Measurements from ENCODE around the gene TMEM184A. TPM values are rescaled to one million over a fixed set of nuclear protein-coding genes. Genes with fewer than 3 reads are reported as not detected.

TMEM184A gene
- total RNA-seq, 1 donor from 2014 or later = 22.1 TPM

- no peak for DNase-seq
Measured at GRCh38 chr7:1567049-1567771, 11.2 kb upstream of the TMEM184A start.

GRCh38 chr7:1566687-1567048, 10.7 kb upstream of the TMEM184A start:
- DNase-seq = no peak

- no peak for DNase-seq
Measured at GRCh38 chr7:1564603-1565022, 8.6 kb upstream of the TMEM184A start.

GRCh38 chr7:1563981-1564602, 8.1 kb upstream of the TMEM184A start:
- DNase-seq = no peak

GRCh38 chr7:1562597-1563051, 6.6 kb upstream of the TMEM184A start:
- DNase-seq = peak; percentile 75

- DNase-seq = no peak
Measured at GRCh38 chr7:1562116-1562515, 6.1 kb upstream of the TMEM184A start.

- no peak for DNase-seq
Measured at GRCh38 chr7:1561036-1561940, 5.3 kb upstream of the TMEM184A start.

- no peak for DNase-seq
Measured at GRCh38 chr7:1560620-1561031, 4.6 kb upstream of the TMEM184A start.

GRCh38 chr7:1559626-1560590, 3.9 kb upstream of the TMEM184A start:
- DNase-seq = no peak

GRCh38 chr7:1558841-1559625, 3.0 kb upstream of the TMEM184A start:
- no peak for DNase-seq

- DNase-seq = peak; percentile 62
Measured at GRCh38 chr7:1558181-1558811, 2.3 kb upstream of the TMEM184A start.

- no peak for DNase-seq
Measured at GRCh38 chr7:1557771-1558170, 1.8 kb upstream of the TMEM184A start.

- no peak for DNase-seq
Measured at GRCh38 chr7:1557006-1557405, 1.0 kb upstream of the TMEM184A start.

- DNase-seq = peak; percentile 61
Measured at GRCh38 chr7:1555046-1555812, 776 bp downstream of the TMEM184A start.

GRCh38 chr7:1554333-1555045, 1.5 kb downstream of the TMEM184A start:
- DNase-seq = no peak

GRCh38 chr7:1553512-1554210, 2.3 kb downstream of the TMEM184A start:
- no peak for DNase-seq

GRCh38 chr7:1552200-1552599, 3.8 kb downstream of the TMEM184A start:
- no peak for DNase-seq

GRCh38 chr7:1550846-1551155, 5.2 kb downstream of the TMEM184A start:
- DNase-seq = no peak

All from tongue (tissue), 2 donors.